ENCODE data around the gene RASSF3.

Gene RASSF3

GRCh38 chr12:64729909-64730587 is 119.8 kb downstream of the RASSF3 start:
- no peak for DNase-seq (ENCODE audit: low spot score)

DNA sequence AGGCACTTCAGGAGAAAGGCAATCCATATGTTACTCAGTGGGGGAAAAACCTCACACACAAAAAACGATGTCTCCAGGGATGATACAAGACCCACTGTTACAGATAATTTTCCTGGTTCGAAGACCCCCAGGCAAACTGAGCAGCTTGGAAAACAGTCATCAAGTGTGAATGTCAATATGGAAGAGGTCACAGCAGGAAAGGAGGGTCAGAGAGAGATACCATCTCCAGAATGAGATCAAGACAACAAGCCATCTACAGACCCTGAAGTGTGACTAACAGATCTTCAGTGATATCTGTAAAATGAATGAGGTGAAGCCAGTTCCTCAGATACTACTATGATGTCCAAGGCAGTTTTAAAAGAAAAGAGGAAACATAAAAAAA is 120.3 kb downstream of the RASSF3 start:
- no peak for DNase-seq (ENCODE audit: low spot score)

GRCh38 chr12:64731683-64732082 is 121.4 kb downstream of the RASSF3 start:
- DNase-seq (ENCODE audit: low spot score) = no peak

GRCh38 chr12:64733857-64734256 is 123.6 kb downstream of the RASSF3 start:
- no peak for DNase-seq (ENCODE audit: low spot score)

GRCh38 chr12:64735442-64735841 is 125.1 kb downstream of the RASSF3 start:
- DNase-seq (ENCODE audit: low spot score) = no peak

GRCh38 chr12:64736771-64737170 is 126.5 kb downstream of the RASSF3 start:
- DNase-seq (ENCODE audit: low spot score) = no peak

DNA sequence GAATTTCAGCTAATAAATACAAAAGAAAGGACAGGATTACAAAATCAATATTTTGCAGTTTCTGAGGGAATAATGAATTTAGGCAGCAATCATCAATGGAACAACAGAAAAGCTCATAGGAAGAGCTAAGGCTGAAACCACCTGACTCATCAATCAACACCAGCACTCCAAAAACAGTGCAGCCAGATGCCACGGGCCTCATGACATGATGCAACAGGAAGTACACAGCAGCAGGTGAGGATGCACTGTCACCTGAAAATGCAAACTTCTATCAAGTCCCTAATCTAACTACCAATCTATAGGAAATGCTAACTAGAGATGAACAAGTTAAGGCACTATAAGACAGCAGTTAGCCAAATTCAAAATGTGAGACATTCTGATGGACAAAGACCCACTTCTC is 127.2 kb downstream of the RASSF3 start:
- DNase-seq (ENCODE audit: low spot score) = no peak

DNA sequence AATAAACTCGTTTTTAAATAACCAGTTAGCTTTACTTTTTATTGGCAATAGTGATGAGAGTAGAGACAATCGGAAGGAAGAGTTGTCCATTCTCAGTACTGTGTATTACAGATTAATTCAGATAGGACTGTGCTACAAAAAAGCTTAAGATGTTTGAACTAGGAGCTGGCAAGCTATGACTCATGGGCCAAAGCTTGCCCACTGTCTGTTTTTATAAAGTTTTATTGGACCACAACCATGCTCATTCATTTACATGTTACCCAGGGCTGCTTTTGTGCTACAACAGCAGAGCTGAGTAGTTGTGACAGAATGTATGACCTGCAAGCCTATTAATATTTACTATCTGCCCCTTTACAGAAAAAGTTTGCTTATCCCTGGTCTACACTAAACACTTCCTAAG is 129.5 kb downstream of the RASSF3 start:
- no peak for DNase-seq (ENCODE audit: low spot score)

DNA sequence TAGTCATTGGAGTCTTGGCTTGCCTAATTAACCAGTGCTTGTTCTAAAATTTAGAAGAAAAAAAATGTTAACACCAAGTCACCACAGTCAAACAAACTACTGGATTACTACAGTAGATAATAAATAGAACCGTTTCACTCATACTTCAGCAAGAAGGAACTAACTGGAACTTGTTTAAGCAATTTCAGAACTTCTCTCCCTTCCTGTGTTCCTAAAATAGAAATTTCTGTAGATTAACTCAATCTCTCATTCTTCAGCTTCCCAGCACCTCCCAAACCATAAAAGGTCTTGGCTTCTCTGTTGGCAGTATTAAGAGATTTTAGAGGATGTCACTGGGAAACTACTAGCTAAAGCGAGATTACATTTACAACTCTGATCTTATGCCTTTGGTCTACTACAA is 130.4 kb downstream of the RASSF3 start:
- DNase-seq (ENCODE audit: low spot score) = no peak

- DNase-seq (ENCODE audit: low spot score) = no peak
Observed at GRCh38 chr12:64742416-64742815, 132.1 kb downstream of the RASSF3 start.

- DNase-seq (ENCODE audit: low spot score) = no peak
Observed at GRCh38 chr12:64743206-64743605, 132.9 kb downstream of the RASSF3 start.

DNA sequence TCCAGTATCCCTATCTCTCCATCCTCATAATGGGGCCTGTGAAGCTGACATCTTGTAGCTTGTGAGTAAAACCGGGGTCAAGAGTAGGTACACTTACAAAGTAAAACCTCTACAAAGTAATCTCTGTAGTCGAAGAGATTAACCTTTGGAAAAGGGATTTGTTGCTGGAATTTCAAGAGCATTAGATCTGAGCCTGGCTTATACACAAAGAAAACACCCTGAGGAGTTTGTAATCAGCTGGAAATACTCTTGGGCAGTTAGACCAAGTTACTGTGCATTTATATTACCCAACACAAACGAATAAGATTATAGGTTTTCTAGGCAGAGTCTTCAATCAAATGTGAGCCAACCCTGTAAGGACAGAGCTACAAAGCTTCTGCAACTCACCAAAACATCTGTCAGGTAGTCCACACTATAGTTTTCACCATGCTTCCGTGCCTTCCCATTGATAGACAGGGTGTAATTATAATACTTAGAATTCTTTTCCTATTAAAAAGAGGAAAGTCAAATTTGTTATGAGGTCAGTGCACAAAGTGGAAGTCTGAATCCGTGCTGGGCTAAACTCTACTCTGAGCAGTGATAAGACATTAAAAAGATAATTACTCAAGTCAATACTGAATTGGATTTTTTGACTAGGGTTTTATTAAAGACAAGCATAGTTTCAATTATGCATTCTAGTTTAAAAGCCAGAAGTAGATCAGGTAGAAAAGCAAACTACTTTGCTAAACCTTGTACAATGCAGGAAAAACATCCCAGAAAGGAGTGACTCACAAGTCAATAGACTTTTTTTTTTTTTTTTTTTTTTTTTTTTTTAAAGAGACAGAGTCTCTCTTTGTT is 134.3 kb downstream of the RASSF3 start:
- no peak for DNase-seq (ENCODE audit: low spot score)

GRCh38 chr12:64745259-64745807 is 135.0 kb downstream of the RASSF3 start:
- no peak for DNase-seq (ENCODE audit: low spot score)

DNA sequence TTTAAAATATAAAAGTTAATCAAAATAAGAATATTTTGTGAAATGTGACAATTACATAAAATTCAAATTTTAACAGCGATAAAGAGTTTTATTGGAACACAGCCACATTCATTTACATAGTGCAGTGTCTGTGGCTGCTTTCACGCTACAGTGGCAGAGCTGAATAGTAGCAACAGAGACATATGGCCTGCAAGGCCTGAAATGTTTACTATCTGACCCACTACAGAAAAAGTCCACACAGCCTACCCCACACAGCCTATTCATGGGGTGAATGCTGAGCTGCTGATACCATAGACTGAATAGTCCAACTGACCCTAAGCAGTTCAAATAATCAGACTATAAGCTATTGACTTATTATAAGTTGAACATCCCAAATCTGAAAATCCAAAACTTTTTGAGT is 135.7 kb downstream of the RASSF3 start:
- DNase-seq (ENCODE audit: low spot score) = no peak

DNA sequence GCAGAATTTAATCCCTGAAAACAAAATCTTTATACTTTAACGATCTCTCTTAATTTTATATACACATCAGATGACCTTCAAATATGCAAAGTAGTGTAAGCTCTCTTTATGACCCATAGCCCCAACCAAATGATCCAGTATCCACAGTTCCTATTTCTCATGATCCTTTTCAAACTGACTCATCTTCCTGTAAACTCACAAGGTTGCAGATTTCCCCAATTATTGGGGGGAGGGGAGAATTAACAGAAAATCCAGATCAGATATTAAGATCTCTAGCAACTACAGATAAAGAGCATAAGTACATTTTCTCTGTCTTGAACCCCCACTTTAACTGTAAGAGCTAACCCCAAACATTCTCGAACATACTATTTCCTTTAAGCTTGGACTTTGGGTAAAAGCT is 136.4 kb downstream of the RASSF3 start:
- no peak for DNase-seq (ENCODE audit: low spot score)
